ENCODE results near the gene WWOX. TPM values are rescaled to one million over a fixed set of nuclear protein-coding genes. Genes with fewer than 3 reads are reported as not detected.

The WWOX gene
- total and polyA plus RNA-seq, 2 of the 4 experiments (the other 2 are of a cell fraction), result 2.7 to 5.4 TPM

GRCh38 chr16:78906135-78906534 is 806.7 kb downstream of the WWOX start:
- H2AFZ ChIP-seq (replicated peaks; ENCODE audit: low read length, poor library complexity), result no peak overlapping the region
- no peaks in the 10 kb centered on the region for H3K4me1 ChIP-seq (ENCODE audit: control insufficient read depth, insufficient read depth, low read length)
- H3K36me3 ChIP-seq (ENCODE audit: control insufficient read depth, insufficient read depth, low read length), result no peaks in the 10 kb centered on the region
- no peaks in the 10 kb centered on the region for H3K27me3 ChIP-seq (ENCODE audit: control insufficient read depth, insufficient read depth, low read length)
- no CpG with 5 or more reads among the region's 3 CpGs for WGBS, 2 experiments (ENCODE audit: extremely low coverage in 2 of 2, insufficient read length in 1 of 2)
- H3K23ac ChIP-seq (ENCODE audit: low read depth, low read length), result no peak overlapping the region
- H3K18ac ChIP-seq (ENCODE audit: low read depth, low read length), result no peak overlapping the region
- no peak overlapping the region for H3K4me3 ChIP-seq (ENCODE audit: insufficient read depth, low read depth, low read length)
- no peak overlapping the region for H3K4ac ChIP-seq (ENCODE audit: low read depth, low read length)
- ChIA-PET CTCF (no interaction called here), POLR2A (ENCODE audit: unreplicated experiment) (no interaction called here)
- DNase-seq (no peak), ATAC-seq (ENCODE audit: low read depth) (no peak)
- no peak overlapping the region for H3K9ac ChIP-seq (ENCODE audit: low read depth, low read length)
- no peak overlapping the region for H3K27ac ChIP-seq (ENCODE audit: insufficient read depth, low read length)
- intact Hi-C loops (cut with micrococcal nuclease), result no loop called here
- H2AK5ac ChIP-seq (ENCODE audit: low read depth, low read length), result no peak overlapping the region
- no peaks in the 10 kb centered on the region for H3K79me1 ChIP-seq (ENCODE audit: low read depth in 1 of 2, low read length in 2 of 2)
- no peak overlapping the region for H3K4me2 ChIP-seq (ENCODE audit: low read depth, low read length)
- H2BK20ac ChIP-seq (ENCODE audit: low read depth, low read length), result no peak overlapping the region
- no TSS peak for BruUV-seq (replicated peaks)
- no peak overlapping the region for H2BK5ac ChIP-seq (ENCODE audit: low read depth, low read length, poor library complexity, severe bottlenecking)
- H4K5ac ChIP-seq (ENCODE audit: low read depth, low read length), result no peak overlapping the region
- no peak overlapping the region for H2BK120ac ChIP-seq (ENCODE audit: low read depth, low read length)
- H3K56ac ChIP-seq (ENCODE audit: extremely low read depth, insufficient read depth, low read length), result no peak overlapping the region
- no peak overlapping the region for H3K14ac ChIP-seq (replicated peaks; ENCODE audit: low read depth, low read length)
- in situ Hi-C loops (cut with MboI; ENCODE audit: low sequenced_read_pairs), result no loop called here
- no peak overlapping the region for H4K8ac ChIP-seq (ENCODE audit: low read depth in 2 of 2, low read length in 2 of 2)
- H4K20me1 ChIP-seq (ENCODE audit: insufficient read depth, low read length), result no peaks in the 10 kb centered on the region
- H3K9me3 ChIP-seq (ENCODE audit: control insufficient read depth, insufficient read depth, low read length), result peaks cover 34% of the 10 kb centered on the region
- no peak overlapping the region for H2BK15ac ChIP-seq (ENCODE audit: low read depth, low read length)
- H2AK9ac ChIP-seq (replicated peaks; ENCODE audit: low read depth, low read length, poor library complexity), result no peak overlapping the region
- no peak overlapping the region for H4K91ac ChIP-seq (ENCODE audit: insufficient read depth, low read depth, low read length)
- dilution Hi-C loops (cut with HindIII; ENCODE audit: low sequenced_read_pairs, unreplicated experiment), result no loop called here
- no peaks in the 10 kb centered on the region for H3K9me1 ChIP-seq (ENCODE audit: insufficient read depth, low read length)
- no peak for TF ChIP-seq USF2 (IDR thresholded peaks at IDR 0.05; ENCODE audit: low read depth, low read length)
- TF ChIP-seq RFX5 (IDR thresholded peaks at IDR 0.05; ENCODE audit: low read depth, low read length), result no peak
- no peak for TF ChIP-seq MAZ (IDR thresholded peaks at IDR 0.05; ENCODE audit: borderline replicate concordance, low read depth, low read length)
- no peak for TF ChIP-seq MAFK (IDR thresholded peaks at IDR 0.05; ENCODE audit: low read depth, low read length)
- TF ChIP-seq NFE2L2 (IDR thresholded peaks at IDR 0.05; ENCODE audit: low read depth, low read length), result no peak
- TF ChIP-seq CEBPB (IDR thresholded peaks at IDR 0.05; ENCODE audit: low read depth, low read length), result no peak
- TF ChIP-seq FOS (IDR thresholded peaks at IDR 0.05; ENCODE audit: low read depth, low read length), result no peak
- TF ChIP-seq POLR2A (IDR thresholded peaks at IDR 0.05; ENCODE audit: low read depth, low read length), result no peak
- no peak for TF ChIP-seq RAD21 (IDR thresholded peaks at IDR 0.05; ENCODE audit: low read length)
- TF ChIP-seq, protein P1, sequence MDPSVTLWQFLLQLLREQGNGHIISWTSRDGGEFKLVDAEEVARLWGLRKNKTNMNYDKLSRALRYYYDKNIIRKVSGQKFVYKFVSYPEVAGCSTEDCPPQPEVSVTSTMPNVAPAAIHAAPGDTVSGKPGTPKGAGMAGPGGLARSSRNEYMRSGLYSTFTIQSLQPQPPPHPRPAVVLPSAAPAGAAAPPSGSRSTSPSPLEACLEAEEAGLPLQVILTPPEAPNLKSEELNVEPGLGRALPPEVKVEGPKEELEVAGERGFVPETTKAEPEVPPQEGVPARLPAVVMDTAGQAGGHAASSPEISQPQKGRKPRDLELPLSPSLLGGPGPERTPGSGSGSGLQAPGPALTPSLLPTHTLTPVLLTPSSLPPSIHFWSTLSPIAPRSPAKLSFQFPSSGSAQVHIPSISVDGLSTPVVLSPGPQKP (IDR thresholded peaks at IDR 0.05; ENCODE audit: borderline replicate concordance, low read depth, low read length), result no peak
- no peak for TF ChIP-seq RCOR1 (IDR thresholded peaks at IDR 0.05; ENCODE audit: insufficient replicate concordance, low read length)
- TF ChIP-seq CTCF (conservative IDR thresholded peaks at IDR 0.05; ENCODE audit: low read depth, low read length), result no peak
- TF ChIP-seq CHD1 (IDR thresholded peaks at IDR 0.05; ENCODE audit: low read depth, low read length), result no peak
- TF ChIP-seq SMC3 (IDR thresholded peaks at IDR 0.05; ENCODE audit: low read depth, low read length), result no peak
- TF ChIP-seq BHLHE40 (IDR thresholded peaks at IDR 0.05; ENCODE audit: low read depth, low read length), result no peak
- TF ChIP-seq MXI1 (IDR thresholded peaks at IDR 0.05; ENCODE audit: borderline replicate concordance, low read depth, low read length), result no peak
